Endothelial cell of umbilical vein (primary cell): ENCODE data around the gene TSHZ3. TPM values are rescaled to one million over a fixed set of nuclear protein-coding genes. Genes with fewer than 3 reads are reported as not detected.

Experiments
- BruUV-seq: library from RNA; stranded (reverse); fragments of 400-500 nt; replicated peaks from 2 replicates; lab custom pipeline; 2021; lab: Mats Ljungman, UMichigan
- CTCF ChIA-PET: fragments of 300-600, 350-600 bp; sonication (Branson Sonifier 250); formaldehyde crosslinking; loops from one replicate; lab custom pipeline; 2021; ENCODE audit warnings: antibody characterized with exemption, inconsistent platforms; lab: Charles Lee
- POLR2A ChIA-PET: fragments of 300-600, 350-600 bp; sonication (Branson Sonifier 250); formaldehyde crosslinking; loops from one replicate; lab custom pipeline; 2021; ENCODE audit warnings: antibody characterized with exemption, inconsistent platforms; lab: Charles Lee
- DNase-seq: peaks from one replicate; pipeline ENCODE4 v3.0.0-alpha.2; 2011; ENCODE audit warnings: low read depth, low spot score
- FAIRE-seq: peaks from 2 replicates; lab custom pipeline; 2011; peaks lifted over from hg19 to GRCh38; lab: Jason Lieb, UNC
- H2AFZ ChIP-seq: 2 replicates; pipeline ENCODE4 v1.6.0; 2012; ENCODE audit warnings: low read depth, low read length, control low read depth, inconsistent platforms
- H3K27ac ChIP-seq: 2 replicates; pipeline ENCODE4 v1.5.1; 2011; ENCODE audit warnings: low read depth, mild to moderate bottlenecking, control low read depth, low read length, moderate library complexity; ENCODE audit not compliant: insufficient read depth
- H3K27me3 ChIP-seq, 2 experiments: 2 replicates each; pipeline versions ENCODE4 v1.6.0 to v1.6.1; 2011; ENCODE audit warnings: low read length in 2 of 2, mixed read lengths in 1 of 2; ENCODE audit not compliant: control insufficient read depth in 2 of 2, insufficient read depth in 2 of 2
- H3K36me3 ChIP-seq, 2 experiments: 2 replicates in 1 of 2; 3 replicates in 1 of 2; pipeline ENCODE4 v1.5.1; 2011; ENCODE audit warnings: low read length in 2 of 2, mild to moderate bottlenecking in 1 of 2, moderate library complexity in 1 of 2; ENCODE audit not compliant: control insufficient read depth in 2 of 2, insufficient read depth in 2 of 2; ENCODE audit errors: extremely low read depth in 1 of 2
- H3K4me1 ChIP-seq: 3 replicates; pipeline ENCODE4 v1.5.1; 2011; ENCODE audit warnings: mild to moderate bottlenecking, low read length; ENCODE audit not compliant: control insufficient read depth, insufficient read depth; ENCODE audit errors: extremely low read depth
- H3K4me2 ChIP-seq: 2 replicates; pipeline ENCODE4 v1.6.1; 2011; ENCODE audit warnings: low read length, control low read depth, mixed read lengths; ENCODE audit not compliant: insufficient read depth
- H3K4me3 ChIP-seq, 3 experiments: fragments of 200-600 bp in 1 of 3; sonication (generic), shearing (Covaris generic) in 1 of 3; replicated peaks in 1 of 3; 2 replicates each; pipeline ENCODE4 v1.5.1; 2011 to 2016; ENCODE audit warnings: control low read depth in 3 of 3, low read length in 3 of 3, mild to moderate bottlenecking in 2 of 3, inconsistent platforms in 1 of 3, low read depth in 1 of 3, moderate library complexity in 1 of 3; ENCODE audit not compliant: insufficient read depth in 1 of 3
- H3K79me2 ChIP-seq: 2 replicates; pipeline ENCODE4 v1.6.0; 2012; ENCODE audit warnings: low read length, inconsistent platforms; ENCODE audit not compliant: control insufficient read depth, insufficient read depth
- H3K9ac ChIP-seq: replicated peaks from 2 replicates; pipeline ENCODE3; 2011; ENCODE audit warnings: low read length, control low read depth; ENCODE audit not compliant: insufficient read depth; ENCODE audit errors: extremely low read depth
- H3K9me1 ChIP-seq: replicated peaks from 3 replicates; pipeline ENCODE4 v1.6.0; 2011; ENCODE audit warnings: mild to moderate bottlenecking, low read length; ENCODE audit not compliant: control insufficient read depth, insufficient read depth; ENCODE audit errors: extremely low read depth
- H3K9me3 ChIP-seq: replicated peaks from 2 replicates; pipeline ENCODE4 v1.5.1; 2012; ENCODE audit warnings: low read length, inconsistent platforms; ENCODE audit not compliant: control insufficient read depth, insufficient read depth
- H4K20me1 ChIP-seq: replicated peaks from 2 replicates; pipeline ENCODE3; 2011; ENCODE audit warnings: mild to moderate bottlenecking, low read length; ENCODE audit not compliant: control insufficient read depth, insufficient read depth; ENCODE audit errors: extremely low read depth
- CTCF ChIP-seq, 2 donors: IDR thresholded peaks; 1 replicate in 1 of 2; 2 replicates in 1 of 2; pipeline ENCODE4 v1.5.1; 2011; ENCODE audit warnings: low read length in 2 of 2, mild to moderate bottlenecking in 2 of 2, moderate library complexity in 2 of 2, control low read depth in 1 of 2, inconsistent platforms in 1 of 2, low read depth in 1 of 2; ENCODE audit not compliant: insufficient read depth in 1 of 2; ENCODE audit errors: extremely low read depth in 1 of 2
- EZH2 ChIP-seq: IDR thresholded peaks from 2 replicates; pipeline ENCODE4 v1.6.1; 2012; ENCODE audit warnings: borderline replicate concordance, low read depth, mild to moderate bottlenecking, moderate library complexity, low read length, inconsistent platforms; ENCODE audit not compliant: severe bottlenecking
- FOS ChIP-seq: IDR thresholded peaks from 2 replicates; pipeline ENCODE4 v1.6.1; 2011; ENCODE audit warnings: mild to moderate bottlenecking, low read length, moderate library complexity, borderline replicate concordance; ENCODE audit not compliant: insufficient read depth
- GATA2 ChIP-seq: IDR thresholded peaks from 2 replicates; pipeline ENCODE4 v1.7.0; 2011; ENCODE audit warnings: low read depth, mild to moderate bottlenecking, moderate library complexity, mixed read lengths, low read length; ENCODE audit not compliant: insufficient read length, insufficient read depth
- JUN ChIP-seq: IDR thresholded peaks from 2 replicates; pipeline ENCODE4 v1.6.1; 2011; ENCODE audit warnings: borderline replicate concordance, low read depth; ENCODE audit not compliant: insufficient read length, insufficient read depth
- MAX ChIP-seq: IDR thresholded peaks from 2 replicates; pipeline ENCODE4 v1.6.1; 2011; ENCODE audit not compliant: insufficient read depth, insufficient read length
- MYC ChIP-seq: IDR thresholded peaks from one replicate; pipeline ENCODE4 v1.6.1; 2011; ENCODE audit warnings: mild to moderate bottlenecking, low read depth, low read length
- POLR2A ChIP-seq: IDR thresholded peaks from 2 replicates; pipeline ENCODE4 v1.6.1; 2012; ENCODE audit warnings: low read depth, mild to moderate bottlenecking, control low read depth, low read length
- POLR2AphosphoS5 ChIP-seq: IDR thresholded peaks from 2 replicates; pipeline ENCODE4 v1.6.1; 2012; ENCODE audit warnings: low read depth, mild to moderate bottlenecking, control low read depth, low read length, moderate library complexity; ENCODE audit not compliant: insufficient read depth
- dilution Hi-C: fragments of 300-500 bp; cut with MboI; formaldehyde crosslinking; loops from one replicate; pipeline ENCODE4 v1.15.0; 2019; ENCODE audit warnings: low sequenced_read_pairs; ENCODE audit not compliant: extremely low pct_ligation_motif_present
- intact Hi-C: fragments of 100-400 bp; cut with micrococcal nuclease; formaldehyde crosslinking; loops from one replicate; pipeline ENCODE4 v1.10.0; 2022
- polyA plus RNA-seq, 4 experiments: library from polyadenylated mRNA; depleted of rRNA in 3 of 4; stranded (reverse) in 3 of 4; unstranded in 1 of 4; fragments of >200 nt; gene quantifications; 2 replicates each; pipeline versions ENCODE4 v1.2.1 to v1.2.3, GENCODE V29; 2011 to 2012; ENCODE audit warnings: missing spikeins in 1 of 4
- total RNA-seq: library from RNA; stranded (reverse); gene quantifications from 2 replicates; pipeline ENCODE4 v1.2.3, GENCODE V29; 2021

The TSHZ3 gene
- total and polyA plus RNA-seq, 2 donors (not counting 3 experiments of a cell fraction or from before 2014, with no cell fraction given), result 1.2 to 6.2 TPM

- FAIRE-seq, result no peak
- CTCF ChIA-PET, result no interaction called here
Measured at GRCh38 chr19:31318790-31319425, 30.3 kb downstream of the TSHZ3 start.

More at GRCh38 chr19:31318790-31319425, 30.3 kb downstream of the TSHZ3 start:
- dilution Hi-C loops, result no loop called here
- POLR2A ChIA-PET, result no interaction called here
- Histone ChIP-seq H2AFZ (no peak overlapping the region), H3K27ac (no peak overlapping the region), H3K9ac (no peak overlapping the region), H3K36me3 (no peaks in the 10 kb centered on the region), H3K9me3 (no peaks in the 10 kb centered on the region), H3K79me2 (no peaks in the 10 kb centered on the region), H3K27me3 (no peaks in the 10 kb centered on the region), H3K9me1 (no peaks in the 10 kb centered on the region), H3K4me3 (no peak overlapping the region), H3K4me1 (peaks cover 5% of the 10 kb centered on the region), H3K4me2 (no peak overlapping the region), H4K20me1 (no peaks in the 10 kb centered on the region)
- BruUV-seq, result no TSS peak
- TF ChIP-seq EZH2, result no peak
- no peak for TF ChIP-seq MAX
- no peak for TF ChIP-seq JUN
- no peak for TF ChIP-seq FOS
- TF ChIP-seq GATA2, result no peak
- no peak for TF ChIP-seq CTCF (IDR thresholded peaks at IDR 0.05; ENCODE audit: extremely low read depth in 1 of 2, insufficient read depth in 1 of 2, low read depth in 1 of 2, low read length in 2 of 2)
- no peak for TF ChIP-seq POLR2AphosphoS5
- TF ChIP-seq MYC, result no peak
- no peak for TF ChIP-seq POLR2A
- intact Hi-C loops, result loop anchor here (5.0 kb wide), 1 partner anchor 33 kb away; no protein-coding TSS in a partner anchor
- DNase-seq, result no peak
